ENCODE measurements around the gene ASIC2.
"Not testable (repeated sequence)": the region's sequence is repeated elsewhere in the genome, so short reads cannot be mapped to it uniquely, and the experiment has no call there.

ASIC2 gene

DNA sequence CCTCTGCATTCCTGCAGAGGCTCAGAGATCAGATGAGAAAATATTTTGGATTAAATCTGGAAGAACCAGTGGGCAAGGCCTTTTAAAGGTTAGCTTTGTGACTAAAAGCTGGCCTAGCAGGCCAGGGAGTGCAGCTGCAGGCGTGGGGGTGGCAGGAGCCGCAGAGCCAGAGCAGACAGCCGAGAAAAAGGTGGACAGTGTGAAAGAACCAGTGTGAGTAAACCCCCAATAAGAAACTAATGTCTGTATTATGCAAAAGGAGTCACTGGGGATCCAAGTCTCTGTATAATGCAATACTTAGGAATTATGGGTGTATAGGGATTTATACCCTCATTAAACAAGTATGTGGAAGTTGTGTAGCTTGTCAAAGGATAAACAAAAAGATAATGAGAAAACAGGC is 322.8 kb downstream of the ASIC2 start:
- no peak for DNase-seq

DNA sequence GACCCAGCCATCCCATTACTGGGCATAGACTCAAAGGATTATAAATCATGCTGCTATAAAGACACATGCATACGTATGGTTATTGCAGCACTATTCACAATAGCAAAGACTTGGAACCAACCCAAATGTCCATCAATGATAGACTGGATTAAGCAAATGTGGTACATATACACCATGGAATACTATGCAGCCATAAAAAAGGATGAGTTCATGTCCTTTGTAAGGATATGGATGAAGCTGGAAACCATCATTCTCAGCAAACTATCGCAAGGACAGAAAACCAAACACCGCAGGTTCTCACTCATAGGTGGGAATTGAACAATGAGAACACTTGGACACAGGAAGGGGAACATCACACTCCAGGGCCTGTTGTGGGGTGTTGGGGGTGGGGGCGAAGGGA is 323.9 kb downstream of the ASIC2 start:
- DNase-seq: not testable (repeated sequence)

DNA sequence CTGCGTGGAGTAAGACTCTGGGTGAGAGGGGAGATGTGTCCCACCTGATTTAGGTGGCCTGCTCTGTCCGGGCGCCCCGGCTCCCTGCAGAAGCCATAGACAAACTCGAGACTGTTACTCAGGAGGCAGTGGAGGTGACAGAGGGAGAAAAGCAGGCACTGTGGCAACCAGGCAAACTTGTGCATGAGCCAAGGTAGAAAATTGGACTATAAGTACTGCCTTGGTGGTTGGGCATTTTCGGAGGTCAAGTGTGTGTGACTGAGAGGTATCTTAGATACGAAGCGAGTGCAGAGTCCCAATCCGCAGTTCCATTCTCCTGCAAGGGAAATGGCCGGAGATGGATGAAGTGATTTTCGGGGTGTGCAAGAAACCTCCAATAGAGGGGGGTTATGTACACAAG is 328.6 kb downstream of the ASIC2 start:
- no peak for DNase-seq
